ENCODE measurements around the gene UNC45A.
"Not testable (repeated sequence)": the region's sequence is repeated elsewhere in the genome, so short reads cannot be mapped to it uniquely, and the experiment has no call there.

Gene UNC45A, protein sequence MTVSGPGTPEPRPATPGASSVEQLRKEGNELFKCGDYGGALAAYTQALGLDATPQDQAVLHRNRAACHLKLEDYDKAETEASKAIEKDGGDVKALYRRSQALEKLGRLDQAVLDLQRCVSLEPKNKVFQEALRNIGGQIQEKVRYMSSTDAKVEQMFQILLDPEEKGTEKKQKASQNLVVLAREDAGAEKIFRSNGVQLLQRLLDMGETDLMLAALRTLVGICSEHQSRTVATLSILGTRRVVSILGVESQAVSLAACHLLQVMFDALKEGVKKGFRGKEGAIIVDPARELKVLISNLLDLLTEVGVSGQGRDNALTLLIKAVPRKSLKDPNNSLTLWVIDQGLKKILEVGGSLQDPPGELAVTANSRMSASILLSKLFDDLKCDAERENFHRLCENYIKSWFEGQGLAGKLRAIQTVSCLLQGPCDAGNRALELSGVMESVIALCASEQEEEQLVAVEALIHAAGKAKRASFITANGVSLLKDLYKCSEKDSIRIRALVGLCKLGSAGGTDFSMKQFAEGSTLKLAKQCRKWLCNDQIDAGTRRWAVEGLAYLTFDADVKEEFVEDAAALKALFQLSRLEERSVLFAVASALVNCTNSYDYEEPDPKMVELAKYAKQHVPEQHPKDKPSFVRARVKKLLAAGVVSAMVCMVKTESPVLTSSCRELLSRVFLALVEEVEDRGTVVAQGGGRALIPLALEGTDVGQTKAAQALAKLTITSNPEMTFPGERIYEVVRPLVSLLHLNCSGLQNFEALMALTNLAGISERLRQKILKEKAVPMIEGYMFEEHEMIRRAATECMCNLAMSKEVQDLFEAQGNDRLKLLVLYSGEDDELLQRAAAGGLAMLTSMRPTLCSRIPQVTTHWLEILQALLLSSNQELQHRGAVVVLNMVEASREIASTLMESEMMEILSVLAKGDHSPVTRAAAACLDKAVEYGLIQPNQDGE

DNA sequence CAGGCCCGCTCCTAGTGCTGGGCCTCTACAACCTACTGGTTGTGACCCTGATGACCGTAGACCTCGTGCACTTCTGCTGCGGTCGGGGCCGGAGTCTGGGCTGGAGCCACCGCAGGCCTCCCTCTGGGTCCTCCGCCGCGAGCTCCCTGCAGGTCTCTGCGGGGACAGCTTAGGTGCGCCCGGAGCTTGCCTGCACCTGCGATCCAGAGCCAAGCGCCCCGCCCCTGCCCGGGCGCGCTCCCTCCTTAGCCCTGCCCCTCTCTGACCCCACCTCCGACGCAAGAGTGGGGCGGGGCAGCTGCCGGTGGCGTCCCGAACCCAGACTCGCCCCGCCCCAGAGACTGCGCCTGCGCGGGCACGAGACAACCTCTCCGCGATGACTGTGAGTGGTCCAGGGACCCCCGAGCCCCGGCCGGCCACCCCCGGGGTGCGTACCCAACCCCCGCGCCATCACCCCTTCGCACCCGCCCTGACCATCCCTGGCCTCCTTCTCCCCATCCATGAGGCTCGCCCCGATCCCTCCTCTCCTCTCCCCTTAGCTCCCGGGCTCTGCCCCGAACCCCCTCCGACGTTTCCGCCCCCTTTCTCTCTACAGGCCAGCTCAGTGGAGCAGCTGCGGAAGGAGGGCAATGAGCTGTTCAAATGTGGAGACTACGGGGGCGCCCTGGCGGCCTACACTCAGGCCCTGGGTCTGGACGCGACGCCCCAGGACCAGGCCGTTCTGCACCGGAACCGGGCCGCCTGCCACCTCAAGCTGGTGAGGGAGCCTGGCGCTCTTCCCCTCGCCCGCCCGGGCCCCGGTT lies at the start of gene UNC45A:
Gene UNC45A (plus strand): TSS at position 337 of the 803 bp plus-strand sequence. CDS start 40 bp downstream, at position 377.
- DNase-seq, result peak; percentile 81 to 98

DNA sequence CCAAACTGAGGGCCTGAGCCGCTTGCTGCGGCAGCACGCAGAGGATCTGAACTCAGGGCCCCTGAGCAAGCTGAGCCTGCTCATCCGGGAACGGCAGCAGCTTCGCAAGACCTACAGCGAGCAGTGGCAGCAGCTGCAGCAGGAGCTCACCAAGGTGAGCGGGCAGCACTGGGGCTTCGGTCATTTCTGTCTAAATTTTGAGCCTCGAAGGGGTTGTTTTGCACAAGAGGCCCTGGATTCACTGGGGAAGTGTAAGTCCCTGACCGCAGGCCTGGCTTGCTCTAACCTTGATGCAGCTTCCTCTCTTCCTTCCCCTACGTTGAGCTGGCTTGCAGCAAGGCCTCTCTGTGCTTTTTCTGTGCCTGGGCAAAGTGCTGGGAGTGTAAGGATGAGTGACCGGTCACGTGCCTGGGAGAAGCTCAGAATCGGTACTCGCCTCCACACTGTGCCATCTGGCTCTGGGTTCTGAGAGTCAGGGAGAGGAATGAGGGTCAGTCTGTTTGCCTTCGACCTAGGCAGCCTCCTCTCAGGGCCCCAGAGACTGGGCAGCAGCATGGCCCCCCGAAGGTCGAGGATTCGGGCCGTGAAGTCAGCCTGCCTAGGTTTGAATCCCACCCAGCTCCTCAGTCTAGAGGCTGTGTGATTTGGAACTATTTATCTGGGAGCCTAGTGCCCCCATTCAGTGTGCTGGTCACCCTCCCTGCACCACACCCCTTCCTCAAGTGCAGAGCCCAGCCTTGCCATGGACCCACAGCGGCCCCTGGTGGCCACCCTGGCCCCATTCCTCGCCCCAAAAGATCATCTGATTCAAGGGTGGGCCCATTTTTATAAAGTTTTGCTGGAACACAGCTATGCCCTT lies 49.4 kb upstream of the UNC45A start:
- peak; percentile 50 to 81 for DNase-seq

DNA sequence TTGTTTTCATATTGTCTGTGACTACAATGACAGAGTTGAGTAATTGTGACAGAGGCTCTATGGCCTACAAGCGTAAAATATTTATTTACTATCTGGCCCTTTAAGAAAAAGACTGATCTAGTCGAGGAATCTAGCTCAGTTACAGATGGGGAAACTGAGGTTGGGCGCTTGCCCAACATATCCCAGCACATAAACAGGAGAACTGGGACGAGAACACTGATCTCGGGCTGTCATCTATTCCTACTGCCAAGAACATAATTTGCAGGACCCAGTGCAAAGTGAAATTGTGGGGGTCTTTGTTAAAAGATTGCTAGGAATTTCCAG lies 48.8 kb upstream of the UNC45A start:
- no peak for DNase-seq

DNA sequence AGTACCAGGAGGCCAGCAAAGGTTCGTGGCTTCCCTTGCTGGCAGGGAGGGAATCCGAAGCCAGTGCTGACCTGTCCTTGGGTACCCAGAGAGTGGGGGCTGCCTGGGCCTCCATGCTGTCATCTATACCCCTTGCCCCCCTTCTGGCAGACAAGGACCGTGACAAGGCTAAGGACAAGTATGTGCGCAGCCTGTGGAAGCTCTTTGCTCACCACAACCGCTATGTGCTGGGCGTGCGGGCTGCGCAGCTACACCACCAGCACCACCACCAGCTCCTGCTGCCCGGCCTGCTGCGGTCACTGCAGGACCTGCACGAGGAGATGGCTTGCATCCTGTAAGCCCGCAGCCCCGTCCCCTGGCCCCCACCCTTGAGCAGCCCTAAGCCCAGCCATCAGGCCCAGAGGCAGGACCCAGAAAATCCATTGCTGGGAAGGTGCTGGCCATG lies 48.0 kb upstream of the UNC45A start:
- no peak for DNase-seq

DNA sequence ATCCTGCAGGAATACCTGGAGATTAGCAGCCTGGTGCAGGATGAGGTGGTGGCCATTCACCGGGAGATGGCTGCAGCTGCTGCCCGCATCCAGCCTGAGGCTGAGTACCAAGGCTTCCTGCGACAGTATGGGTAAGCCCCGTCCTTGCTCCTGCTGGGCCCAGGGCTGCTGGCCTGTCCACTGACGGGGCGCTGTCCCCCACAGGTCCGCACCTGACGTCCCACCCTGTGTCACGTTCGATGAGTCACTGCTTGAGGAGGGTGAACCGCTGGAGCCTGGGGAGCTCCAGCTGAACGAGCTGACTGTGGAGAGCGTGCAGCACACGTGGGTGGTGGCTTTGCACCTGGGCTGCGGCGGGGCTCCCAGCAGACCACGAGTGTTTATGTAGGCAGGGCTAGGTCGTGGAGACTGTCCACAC lies 45.8 kb upstream of the UNC45A start:
- no peak for DNase-seq

DNA sequence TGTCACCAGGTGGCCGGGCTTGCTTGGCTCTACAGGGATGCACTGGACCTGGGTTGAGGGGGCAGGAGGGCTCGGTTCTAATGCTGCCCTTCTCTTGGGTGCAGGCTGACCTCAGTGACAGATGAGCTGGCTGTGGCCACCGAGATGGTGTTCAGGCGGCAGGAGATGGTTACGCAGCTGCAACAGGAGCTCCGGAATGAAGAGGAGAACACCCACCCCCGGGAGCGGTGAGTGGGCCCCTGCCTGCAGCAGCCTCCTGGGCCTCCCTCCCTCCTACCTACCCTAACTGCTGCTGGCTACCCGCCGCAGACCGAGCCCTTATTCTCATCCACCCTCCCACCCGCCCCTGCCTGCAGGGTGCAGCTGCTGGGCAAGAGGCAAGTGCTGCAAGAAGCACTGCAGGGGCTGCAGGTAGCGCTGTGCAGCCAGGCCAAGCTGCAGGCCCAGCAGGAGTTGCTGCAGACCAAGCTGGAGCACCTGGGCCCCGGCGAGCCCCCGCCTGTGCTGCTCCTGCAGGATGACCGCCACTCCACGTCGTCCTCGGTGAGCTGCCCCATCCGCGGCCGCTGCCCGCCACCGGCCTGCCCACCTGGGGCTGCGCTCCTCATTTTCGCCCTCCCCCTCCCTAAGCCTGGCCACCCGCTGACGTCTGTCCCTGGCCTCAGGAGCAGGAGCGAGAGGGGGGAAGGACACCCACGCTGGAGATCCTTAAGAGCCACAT lies 45.2 kb upstream of the UNC45A start:
- no peak for DNase-seq

DNA sequence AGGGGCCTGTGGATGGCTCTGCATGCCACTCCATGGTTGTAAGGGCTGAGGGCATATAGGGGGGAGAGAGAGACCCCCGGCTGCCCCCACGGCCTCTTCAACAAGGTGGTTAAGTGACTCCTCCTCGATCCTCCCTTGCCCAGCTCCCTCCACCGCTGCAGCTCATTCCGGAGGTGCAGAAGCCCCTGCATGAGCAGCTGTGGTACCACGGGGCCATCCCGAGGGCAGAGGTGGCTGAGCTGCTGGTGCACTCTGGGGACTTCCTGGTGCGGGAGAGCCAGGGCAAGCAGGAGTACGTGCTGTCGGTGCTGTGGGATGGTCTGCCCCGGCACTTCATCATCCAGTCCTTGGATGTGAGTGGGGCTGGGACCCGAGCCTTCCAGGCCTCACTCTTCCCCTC lies 44.2 kb upstream of the UNC45A start:
- DNase-seq, result no peak

DNA sequence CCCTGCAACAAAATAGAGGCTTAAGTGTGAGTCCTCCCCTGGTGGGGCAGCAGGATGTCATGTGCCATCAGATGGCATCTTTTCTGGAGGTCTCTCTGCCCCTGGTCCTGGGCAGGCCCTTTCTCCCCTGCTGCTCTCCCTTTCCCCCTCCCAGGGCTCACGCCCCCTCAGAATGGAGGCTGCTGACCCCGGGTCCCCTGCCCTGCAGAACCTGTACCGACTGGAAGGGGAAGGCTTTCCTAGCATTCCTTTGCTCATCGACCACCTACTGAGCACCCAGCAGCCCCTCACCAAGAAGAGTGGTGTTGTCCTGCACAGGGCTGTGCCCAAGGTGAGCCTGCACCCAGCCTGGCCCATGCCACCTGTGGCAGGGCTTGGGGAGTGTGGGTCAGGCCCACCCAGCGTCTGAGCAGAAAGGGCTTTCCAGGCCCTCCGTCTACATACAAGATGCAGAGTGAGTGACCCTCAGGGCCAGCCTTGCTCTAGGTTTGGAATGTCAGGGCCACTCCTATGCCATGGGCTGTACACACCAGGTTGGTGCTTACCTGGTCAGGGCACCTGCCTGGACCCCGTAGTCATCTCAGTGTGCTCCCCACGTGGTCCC lies 43.6 kb upstream of the UNC45A start:
- no peak for DNase-seq

DNA sequence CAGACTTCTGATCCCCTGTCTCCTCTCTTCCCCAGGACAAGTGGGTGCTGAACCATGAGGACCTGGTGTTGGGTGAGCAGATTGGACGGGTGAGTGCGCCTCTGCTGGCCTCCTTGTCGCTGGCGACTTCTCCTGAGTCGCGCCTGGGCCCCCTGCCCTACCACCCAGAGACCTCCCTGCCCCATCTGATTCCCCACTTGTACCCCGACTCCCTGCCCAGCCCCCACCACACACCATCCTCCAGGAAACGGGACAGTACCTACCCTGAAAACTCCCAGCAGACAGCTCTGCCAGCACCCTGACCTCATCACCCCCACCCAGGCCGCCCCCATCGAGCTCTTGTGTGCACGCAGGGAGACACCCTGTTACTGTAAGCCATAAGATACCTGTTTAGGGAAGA lies 43.1 kb upstream of the UNC45A start:
- no peak for DNase-seq

DNA sequence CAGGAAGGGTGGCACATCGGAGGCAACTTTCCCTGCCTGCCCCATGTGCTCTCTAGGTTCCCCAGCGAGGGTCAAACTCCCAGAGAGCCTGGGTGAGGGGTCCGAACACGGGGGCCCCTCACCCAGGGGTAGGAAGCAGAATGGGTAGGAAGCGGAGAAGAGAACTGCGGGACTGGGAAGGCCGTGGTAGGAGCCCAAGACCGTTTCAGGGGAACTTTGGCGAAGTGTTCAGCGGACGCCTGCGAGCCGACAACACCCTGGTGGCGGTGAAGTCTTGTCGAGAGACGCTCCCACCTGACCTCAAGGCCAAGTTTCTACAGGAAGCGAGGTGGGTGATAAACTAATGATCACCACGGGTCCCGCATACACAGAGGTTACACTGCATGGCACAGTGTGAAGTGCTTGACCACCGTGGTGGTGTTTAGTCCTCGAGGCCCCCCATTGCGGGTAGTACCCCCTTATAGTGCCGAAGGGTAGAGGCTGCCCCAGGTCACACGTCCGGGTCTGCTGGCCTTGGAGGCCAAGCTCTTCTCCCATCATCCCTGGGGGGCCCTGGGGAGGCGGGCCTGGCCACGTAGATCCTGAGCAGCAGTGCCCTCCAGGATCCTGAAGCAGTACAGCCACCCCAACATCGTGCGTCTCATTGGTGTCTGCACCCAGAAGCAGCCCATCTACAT lies 42.4 kb upstream of the UNC45A start:
- DNase-seq, result no peak

DNA sequence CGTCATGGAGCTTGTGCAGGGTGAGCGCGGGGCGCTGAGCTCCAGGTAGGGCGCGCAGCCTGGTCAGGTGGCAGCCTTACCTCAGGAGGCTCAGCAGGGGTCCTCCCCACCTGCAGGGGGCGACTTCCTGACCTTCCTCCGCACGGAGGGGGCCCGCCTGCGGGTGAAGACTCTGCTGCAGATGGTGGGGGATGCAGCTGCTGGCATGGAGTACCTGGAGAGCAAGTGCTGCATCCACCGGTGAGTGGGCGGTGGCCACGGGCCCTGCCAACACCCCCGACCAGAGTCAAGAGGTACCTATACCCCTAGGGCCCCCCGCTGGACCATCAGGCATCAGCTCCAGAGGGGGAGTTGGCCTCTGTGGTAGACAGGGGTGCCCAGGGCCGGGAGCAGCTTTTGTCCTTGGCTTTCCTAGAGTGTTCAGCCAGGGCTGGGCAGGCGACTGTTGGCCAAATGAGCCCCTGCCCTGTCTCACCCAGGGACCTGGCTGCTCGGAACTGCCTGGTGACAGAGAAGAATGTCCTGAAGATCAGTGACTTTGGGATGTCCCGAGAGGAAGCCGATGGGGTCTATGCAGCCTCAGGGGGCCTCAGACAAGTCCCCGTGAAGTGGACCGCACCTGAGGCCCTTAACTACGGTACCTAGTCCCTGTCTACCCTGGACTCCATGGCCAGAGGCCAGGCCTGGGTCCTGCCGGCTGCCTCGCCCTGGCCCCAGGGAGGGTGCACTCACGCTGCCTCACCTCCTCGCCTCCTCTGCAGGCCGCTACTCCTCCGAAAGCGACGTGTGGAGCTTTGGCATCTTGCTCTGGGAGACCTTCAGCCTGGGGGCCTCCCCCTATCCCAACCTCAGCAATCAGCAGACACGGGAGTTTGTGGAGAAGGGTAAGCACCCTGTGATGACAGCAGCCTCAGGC lies 41.7 kb upstream of the UNC45A start:
- no peak for DNase-seq

DNA sequence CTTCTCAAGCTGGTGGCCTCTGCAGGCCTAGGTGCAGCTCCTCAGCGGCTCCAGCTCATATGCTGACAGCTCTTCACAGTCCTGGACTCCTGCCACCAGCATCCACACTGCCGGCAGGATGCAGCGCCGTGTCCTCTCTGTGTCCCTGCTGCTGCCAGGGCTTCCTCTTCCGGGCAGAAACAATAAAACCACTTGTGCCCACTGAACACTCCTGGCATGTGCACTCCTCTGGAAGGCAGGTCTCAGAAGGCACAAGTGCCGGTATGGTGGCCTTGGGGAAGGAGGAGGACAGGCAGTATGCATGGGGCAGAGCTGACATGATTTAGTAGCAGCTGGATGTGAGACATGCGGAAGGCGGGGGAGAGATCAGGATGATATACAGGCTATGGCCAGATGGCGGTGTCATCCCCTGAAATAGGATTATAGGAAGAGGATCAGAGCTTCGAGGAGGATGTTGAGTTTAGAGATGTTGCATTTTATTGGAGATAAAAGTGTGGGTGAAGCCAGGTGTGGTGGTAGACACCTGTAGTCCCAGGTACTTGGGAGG lies 39.4 kb upstream of the UNC45A start:
- peak in 1 of 2 experiments; percentile 12 for DNase-seq

DNA sequence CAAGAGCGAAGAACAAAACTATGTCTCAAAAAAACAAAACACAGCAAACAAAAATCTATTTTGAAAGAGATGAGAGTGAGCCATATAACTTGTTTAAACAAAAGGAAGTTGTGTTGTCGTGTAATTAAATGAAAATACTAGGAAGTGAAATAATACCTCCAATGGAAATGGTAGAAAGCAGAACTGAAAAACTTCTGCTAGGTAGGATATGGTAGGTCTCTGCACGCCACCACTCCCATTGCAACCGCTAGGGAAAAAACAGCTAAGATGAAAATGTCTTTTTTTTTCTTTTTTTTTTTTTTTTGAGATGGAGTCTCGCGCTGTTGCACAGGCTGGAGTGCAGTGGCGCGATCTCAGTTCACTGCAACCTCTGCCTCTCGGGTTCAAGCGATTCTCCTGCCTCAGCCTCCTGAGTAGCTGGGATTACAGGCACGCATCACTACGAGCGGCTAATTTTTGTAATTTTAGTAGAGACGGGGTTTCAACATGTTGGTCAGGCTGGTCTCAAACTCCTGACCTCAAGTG lies 37.9 kb upstream of the UNC45A start:
- DNase-seq, result not testable (repeated sequence)

DNA sequence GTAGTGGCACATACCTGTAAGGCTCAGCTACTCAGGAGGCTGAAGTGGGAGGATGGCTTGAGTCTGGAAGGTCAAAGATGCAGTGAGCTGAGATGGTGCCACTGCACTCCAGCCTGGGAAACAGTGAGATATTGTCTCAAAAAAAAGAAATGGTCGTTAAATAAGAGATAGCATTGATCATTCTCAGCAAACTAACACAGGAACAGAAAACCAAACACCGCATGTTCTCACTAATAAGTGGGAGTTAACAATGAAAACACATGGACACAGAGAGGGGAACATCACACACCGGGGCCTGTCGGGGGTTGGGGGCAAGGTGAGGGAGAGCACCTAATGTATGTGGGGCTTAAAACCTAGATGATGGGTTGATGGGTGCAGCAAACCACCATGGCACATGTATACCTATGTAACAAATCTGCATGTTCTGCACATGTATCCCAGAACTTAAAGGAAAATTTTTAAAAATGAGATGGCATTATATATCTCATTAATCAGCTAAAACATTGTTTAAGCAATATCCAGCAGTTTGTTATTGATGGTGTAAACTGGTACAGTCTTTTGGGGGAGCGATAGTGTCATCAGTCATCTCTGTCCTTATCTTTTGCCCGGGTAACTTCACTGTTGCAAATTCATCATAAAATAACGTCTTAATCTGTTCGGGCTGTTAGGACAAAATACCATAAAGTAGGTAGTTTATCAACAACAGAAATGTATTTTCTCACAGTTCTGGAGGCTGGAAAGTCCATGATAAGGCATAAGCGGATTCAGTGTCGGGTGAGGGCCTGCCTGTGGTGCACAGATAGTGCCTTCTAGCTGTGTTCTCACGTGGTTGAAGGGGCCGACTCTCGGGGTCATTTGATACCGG lies 33.7 kb upstream of the UNC45A start:
- DNase-seq, result peak in 1 of 2 experiments; percentile 55

DNA sequence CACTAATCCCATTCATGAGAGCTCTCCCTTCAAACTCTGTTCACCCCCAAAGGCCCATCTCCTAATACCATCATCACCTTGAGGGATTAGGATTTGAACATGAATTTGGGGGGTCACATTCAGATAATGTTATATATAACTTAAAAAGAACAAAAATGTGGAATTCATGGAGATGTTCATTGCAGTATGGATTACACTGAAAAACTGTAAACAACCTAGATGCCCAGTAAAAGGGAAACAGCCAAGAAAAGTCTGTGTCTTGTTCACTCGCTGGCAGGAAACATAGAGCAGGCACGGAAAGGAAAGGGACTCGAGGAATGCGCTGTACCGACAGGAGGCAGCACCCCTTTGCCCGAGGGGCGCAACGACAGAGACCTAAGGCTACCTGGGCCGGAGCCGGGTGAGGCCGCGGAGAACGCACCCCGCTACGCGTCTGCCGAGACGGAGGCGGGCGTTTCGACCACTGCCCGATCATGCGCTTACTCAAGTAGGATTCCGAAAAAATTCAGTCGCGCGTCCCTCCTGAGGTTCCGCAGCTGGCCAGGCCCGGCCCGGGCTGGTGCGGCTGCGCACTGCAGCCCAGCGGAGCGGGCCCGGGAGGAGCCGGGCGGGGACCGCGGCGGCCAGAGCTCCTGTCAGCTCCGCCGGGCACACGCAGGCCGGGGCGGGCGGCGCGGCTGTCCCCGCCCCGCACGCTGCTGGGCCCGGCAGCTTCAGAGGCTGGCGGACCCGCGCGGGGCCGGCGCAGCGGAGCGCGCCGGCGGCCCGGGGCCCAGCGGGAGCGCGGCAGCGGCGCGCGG lies 32.8 kb upstream of the UNC45A start:
- peak; percentile 54 to 89 for DNase-seq

Measured in NCI-H526 (cell line).